HEK293 (cell line): ENCODE results near the gene ADAMTS19.

Experiments
- CTCF ChIA-PET: fragments of 350-600 bp; formaldehyde crosslinking; extraction: SDS; loops from one replicate; lab custom pipeline; 2021; ENCODE audit warnings: antibody characterized with exemption; lab: Yijun Ruan, JAX
- POLR2A ChIA-PET: fragments of 300-600 bp; formaldehyde crosslinking; extraction: SDS; loops from one replicate; lab custom pipeline; 2020; ENCODE audit warnings: antibody characterized with exemption, inconsistent platforms; lab: Yijun Ruan, JAX
- H3K27ac ChIP-seq: fragments of 200-500 bp; sonication (Bioruptor generic); 2 replicates; pipeline ENCODE4 v1.5.1; 2014; ENCODE audit warnings: low read depth, low read length, control low read depth, inconsistent platforms; ENCODE audit errors: extremely low read depth
- H3K36me3 ChIP-seq, 2 experiments: fragments of 200-500 bp in 1 of 2; sonication (Bioruptor generic) in 1 of 2; 1 replicate in 1 of 2; 2 replicates in 1 of 2; pipeline ENCODE4 v1.5.1; 2014 to 2017; ENCODE audit warnings: inconsistent platforms in 2 of 2, low read length in 2 of 2; ENCODE audit not compliant: control insufficient read depth in 2 of 2, insufficient read depth in 1 of 2
- H3K4me1 ChIP-seq: fragments of 200-500 bp; sonication (Bioruptor generic); 2 replicates; pipeline ENCODE4 v1.5.1; 2014; ENCODE audit warnings: mild to moderate bottlenecking, low read length, inconsistent platforms; ENCODE audit not compliant: control insufficient read depth, insufficient read depth
- H3K4me3 ChIP-seq: 2 replicates; pipeline ENCODE4 v1.5.1; 2011; ENCODE audit warnings: low read depth, mild to moderate bottlenecking, control low read depth, low read length, moderate library complexity
- H3K9me3 ChIP-seq: fragments of 200-500 bp; sonication (Bioruptor generic); 2 replicates; pipeline ENCODE4 v1.5.1; 2014; ENCODE audit warnings: low read depth, low read length, inconsistent platforms; ENCODE audit not compliant: control insufficient read depth, insufficient read depth
- BCL11A ChIP-seq: fragments of 450-650 bp; formaldehyde crosslinking; IDR thresholded peaks from 2 replicates; pipeline ENCODE4 v1.5.1; 2016; ENCODE audit warnings: low read depth, missing biosample characterization, missing genetic modification characterization
- IKZF3 ChIP-seq: fragments of 450-650 bp; IDR thresholded peaks from 2 replicates; pipeline ENCODE4 v1.5.0; 2018; ENCODE audit warnings: missing biosample characterization, mild to moderate bottlenecking, missing genetic modification characterization, moderate library complexity
- KLF8 ChIP-seq: fragments of 450-650 bp; formaldehyde crosslinking; IDR thresholded peaks from 2 replicates; pipeline ENCODE4 v1.5.1; 2016; ENCODE audit warnings: missing biosample characterization, missing genetic modification characterization
- YY1 ChIP-seq: fragments of 450-650 bp; formaldehyde crosslinking; IDR thresholded peaks from 2 replicates; pipeline ENCODE4 v1.5.1; 2018; ENCODE audit warnings: missing biosample characterization, missing genetic modification characterization
- ZBTB21 ChIP-seq: fragments of 450-650 bp; formaldehyde crosslinking; IDR thresholded peaks from 2 replicates; pipeline ENCODE4 v1.5.1; 2017; ENCODE audit warnings: missing biosample characterization, missing genetic modification characterization
- ZEB2 ChIP-seq: fragments of 450-650 bp; formaldehyde crosslinking; IDR thresholded peaks from 2 replicates; pipeline ENCODE4 v1.5.1; 2016; ENCODE audit warnings: missing biosample characterization, missing genetic modification characterization
- ZFHX2 ChIP-seq: fragments of 450-650 bp; formaldehyde crosslinking; conservative IDR thresholded peaks from 2 replicates; pipeline ENCODE4 v1.5.1; 2016; ENCODE audit warnings: missing biosample characterization, missing genetic modification characterization
- ZNF112 ChIP-seq: fragments of 450-650 bp; formaldehyde crosslinking; IDR thresholded peaks from 2 replicates; pipeline ENCODE4 v1.5.0; 2017; ENCODE audit warnings: missing biosample characterization, missing genetic modification characterization
- ZNF114 ChIP-seq: fragments of 450-650 bp; formaldehyde crosslinking; IDR thresholded peaks from 2 replicates; pipeline ENCODE4 v1.5.0; 2017; ENCODE audit warnings: missing biosample characterization, missing genetic modification characterization
- ZNF132 ChIP-seq: fragments of 450-650 bp; formaldehyde crosslinking; IDR thresholded peaks from 2 replicates; pipeline ENCODE4 v1.5.1; 2017; ENCODE audit warnings: missing biosample characterization, missing genetic modification characterization, borderline replicate concordance
- ZNF174 ChIP-seq: fragments of 450-650 bp; formaldehyde crosslinking; IDR thresholded peaks from 2 replicates; pipeline ENCODE4 v1.5.0; 2017; ENCODE audit warnings: missing biosample characterization, mild to moderate bottlenecking, missing genetic modification characterization
- ZNF184 ChIP-seq: fragments of 450-650 bp; IDR thresholded peaks from 2 replicates; pipeline ENCODE4 v1.5.1; 2018; ENCODE audit warnings: missing biosample characterization, mild to moderate bottlenecking, missing genetic modification characterization
- ZNF23 ChIP-seq: fragments of 450-650 bp; formaldehyde crosslinking; IDR thresholded peaks from 2 replicates; pipeline ENCODE4 v1.5.1; 2016; ENCODE audit warnings: missing biosample characterization, missing genetic modification characterization, borderline replicate concordance
- ZNF266 ChIP-seq: fragments of 450-650 bp; formaldehyde crosslinking; IDR thresholded peaks from 2 replicates; pipeline ENCODE4 v1.5.1; 2016; ENCODE audit warnings: missing biosample characterization, missing genetic modification characterization, low read depth
- ZNF350 ChIP-seq: fragments of 450-650 bp; formaldehyde crosslinking; IDR thresholded peaks from 2 replicates; pipeline ENCODE4 v1.5.0; 2017; ENCODE audit warnings: missing biosample characterization, mild to moderate bottlenecking, missing genetic modification characterization
- ZNF404 ChIP-seq: fragments of 450-650 bp; formaldehyde crosslinking; IDR thresholded peaks from 2 replicates; pipeline ENCODE4 v1.5.1; 2017; ENCODE audit warnings: missing biosample characterization, missing genetic modification characterization
- ZNF416 ChIP-seq: fragments of 450-650 bp; formaldehyde crosslinking; IDR thresholded peaks from 2 replicates; pipeline ENCODE4 v1.5.1; 2016; ENCODE audit warnings: missing biosample characterization, missing genetic modification characterization
- ZNF530 ChIP-seq: fragments of 450-650 bp; formaldehyde crosslinking; IDR thresholded peaks from 2 replicates; pipeline ENCODE4 v1.5.1; 2016; ENCODE audit warnings: low read depth, missing biosample characterization, missing genetic modification characterization
- ZNF629 ChIP-seq: fragments of 450-650 bp; formaldehyde crosslinking; IDR thresholded peaks from 2 replicates; pipeline ENCODE4 v1.5.1; 2017; ENCODE audit warnings: missing biosample characterization, missing genetic modification characterization
- ZNF777 ChIP-seq: fragments of 450-650 bp; formaldehyde crosslinking; IDR thresholded peaks from 2 replicates; pipeline ENCODE4 v1.5.1; 2017; ENCODE audit warnings: missing biosample characterization, missing genetic modification characterization, borderline replicate concordance
- TF ChIP-seq, protein P1 (sequence below): fragments of 450-650 bp; formaldehyde crosslinking; conservative IDR thresholded peaks from 2 replicates; pipeline ENCODE4 v1.5.1; 2016; ENCODE audit warnings: low read depth, missing biosample characterization, missing genetic modification characterization
- TF ChIP-seq, protein P2 (sequence below): fragments of 450-650 bp; formaldehyde crosslinking; IDR thresholded peaks from 2 replicates; pipeline ENCODE4 v1.5.1; 2016; ENCODE audit warnings: missing biosample characterization, missing genetic modification characterization

Gene ADAMTS19

DNA sequence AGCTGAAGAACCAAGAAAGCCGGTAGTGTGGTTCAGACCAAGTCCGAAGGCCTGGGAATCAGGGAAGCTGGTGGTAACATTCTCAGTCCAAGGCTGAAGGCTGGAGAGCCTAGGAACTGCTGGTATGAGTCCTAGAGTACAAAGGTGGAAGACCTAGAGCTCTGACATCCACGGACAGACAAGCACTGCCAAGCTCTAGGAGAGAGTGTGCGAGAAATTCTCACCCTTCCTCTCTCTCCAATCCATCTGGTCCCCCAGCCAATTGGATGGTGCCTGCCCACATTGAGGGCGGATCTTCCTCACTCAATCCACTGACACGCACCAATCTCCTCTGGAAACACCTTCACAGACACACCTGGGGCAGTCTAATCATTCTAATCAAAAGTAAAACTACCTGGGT, 19.7 kb upstream of the ADAMTS19 start:
- Histone ChIP-seq H3K4me1 (no peaks in the 10 kb centered on the region), H3K36me3 (no peaks in the 10 kb centered on the region), H3K4me3 (no peak overlapping the region), H3K27ac (no peak overlapping the region), H3K9me3 (no peaks in the 10 kb centered on the region)
- ChIA-PET POLR2A (no interaction called here), CTCF (interaction anchor here (1.1 kb wide), 1 partner anchor 40 kb away, joined by 4 read pairs; no protein-coding TSS in a partner anchor)
- TF ChIP-seq, protein P1, sequence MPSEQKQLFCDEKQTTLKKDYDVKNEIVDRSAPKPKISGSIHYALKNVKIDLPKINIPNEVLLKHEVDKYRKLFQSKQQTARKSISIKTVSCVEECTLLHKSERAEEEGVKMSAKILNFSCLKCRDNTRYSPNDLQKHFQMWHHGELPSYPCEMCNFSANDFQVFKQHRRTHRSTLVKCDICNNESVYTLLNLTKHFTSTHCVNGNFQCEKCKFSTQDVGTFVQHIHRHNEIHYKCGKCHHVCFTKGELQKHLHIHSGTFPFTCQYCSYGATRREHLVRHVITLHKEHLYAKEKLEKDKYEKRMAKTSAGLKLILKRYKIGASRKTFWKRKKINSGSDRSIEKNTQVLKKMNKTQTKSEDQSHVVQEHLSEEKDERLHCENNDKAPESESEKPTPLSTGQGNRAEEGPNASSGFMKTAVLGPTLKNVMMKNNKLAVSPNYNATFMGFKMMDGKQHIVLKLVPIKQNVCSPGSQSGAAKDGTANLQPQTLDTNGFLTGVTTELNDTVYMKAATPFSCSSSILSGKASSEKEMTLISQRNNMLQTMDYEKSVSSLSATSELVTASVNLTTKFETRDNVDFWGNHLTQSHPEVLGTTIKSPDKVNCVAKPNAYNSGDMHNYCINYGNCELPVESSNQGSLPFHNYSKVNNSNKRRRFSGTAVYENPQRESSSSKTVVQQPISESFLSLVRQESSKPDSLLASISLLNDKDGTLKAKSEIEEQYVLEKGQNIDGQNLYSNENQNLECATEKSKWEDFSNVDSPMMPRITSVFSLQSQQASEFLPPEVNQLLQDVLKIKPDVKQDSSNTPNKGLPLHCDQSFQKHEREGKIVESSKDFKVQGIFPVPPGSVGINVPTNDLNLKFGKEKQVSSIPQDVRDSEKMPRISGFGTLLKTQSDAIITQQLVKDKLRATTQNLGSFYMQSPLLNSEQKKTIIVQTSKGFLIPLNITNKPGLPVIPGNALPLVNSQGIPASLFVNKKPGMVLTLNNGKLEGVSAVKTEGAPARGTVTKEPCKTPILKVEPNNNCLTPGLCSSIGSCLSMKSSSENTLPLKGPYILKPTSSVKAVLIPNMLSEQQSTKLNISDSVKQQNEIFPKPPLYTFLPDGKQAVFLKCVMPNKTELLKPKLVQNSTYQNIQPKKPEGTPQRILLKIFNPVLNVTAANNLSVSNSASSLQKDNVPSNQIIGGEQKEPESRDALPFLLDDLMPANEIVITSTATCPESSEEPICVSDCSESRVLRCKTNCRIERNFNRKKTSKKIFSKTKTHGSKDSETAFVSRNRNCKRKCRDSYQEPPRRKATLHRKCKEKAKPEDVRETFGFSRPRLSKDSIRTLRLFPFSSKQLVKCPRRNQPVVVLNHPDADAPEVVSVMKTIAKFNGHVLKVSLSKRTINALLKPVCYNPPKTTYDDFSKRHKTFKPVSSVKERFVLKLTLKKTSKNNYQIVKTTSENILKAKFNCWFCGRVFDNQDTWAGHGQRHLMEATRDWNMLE (tag by site-specific recombination), result no peak
- TF ChIP-seq ZNF184 (tag by site-specific recombination) (no peak), IKZF3 (tag by site-specific recombination) (no peak), ZNF114 (tag by site-specific recombination) (no peak), ZNF266 (tag by site-specific recombination) (no peak), KLF8 (tag by site-specific recombination) (no peak), ZNF416 (tag by site-specific recombination) (no peak), ZNF777 (tag by site-specific recombination) (no peak), YY1 (no peak), ZNF132 (tag by site-specific recombination) (no peak), ZFHX2 (tag by site-specific recombination) (no peak), ZNF629 (tag by site-specific recombination) (no peak), ZNF23 (tag by site-specific recombination) (no peak), ZNF174 (no peak), ZEB2 (tag by site-specific recombination) (no peak), ZBTB21 (tag by site-specific recombination) (no peak), BCL11A (tag by site-specific recombination) (no peak)
- TF ChIP-seq, protein P2, sequence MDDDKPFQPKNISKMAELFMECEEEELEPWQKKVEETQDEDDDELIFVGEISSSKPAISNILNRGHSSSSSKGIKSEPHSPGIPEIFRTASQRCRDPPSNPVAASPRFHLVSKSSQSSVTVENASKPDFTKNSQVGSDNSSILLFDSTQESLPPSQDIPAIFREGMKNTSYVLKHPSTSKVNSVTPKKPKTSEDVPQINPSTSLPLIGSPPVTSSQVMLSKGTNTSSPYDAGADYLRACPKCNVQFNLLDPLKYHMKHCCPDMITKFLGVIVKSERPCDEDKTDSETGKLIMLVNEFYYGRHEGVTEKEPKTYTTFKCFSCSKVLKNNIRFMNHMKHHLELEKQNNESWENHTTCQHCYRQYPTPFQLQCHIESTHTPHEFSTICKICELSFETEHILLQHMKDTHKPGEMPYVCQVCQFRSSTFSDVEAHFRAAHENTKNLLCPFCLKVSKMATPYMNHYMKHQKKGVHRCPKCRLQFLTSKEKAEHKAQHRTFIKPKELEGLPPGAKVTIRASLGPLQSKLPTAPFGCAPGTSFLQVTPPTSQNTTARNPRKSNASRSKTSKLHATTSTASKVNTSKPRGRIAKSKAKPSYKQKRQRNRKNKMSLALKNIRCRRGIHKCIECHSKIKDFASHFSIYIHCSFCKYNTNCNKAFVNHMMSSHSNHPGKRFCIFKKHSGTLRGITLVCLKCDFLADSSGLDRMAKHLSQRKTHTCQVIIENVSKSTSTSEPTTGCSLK (tag by site-specific recombination), result no peak

DNA sequence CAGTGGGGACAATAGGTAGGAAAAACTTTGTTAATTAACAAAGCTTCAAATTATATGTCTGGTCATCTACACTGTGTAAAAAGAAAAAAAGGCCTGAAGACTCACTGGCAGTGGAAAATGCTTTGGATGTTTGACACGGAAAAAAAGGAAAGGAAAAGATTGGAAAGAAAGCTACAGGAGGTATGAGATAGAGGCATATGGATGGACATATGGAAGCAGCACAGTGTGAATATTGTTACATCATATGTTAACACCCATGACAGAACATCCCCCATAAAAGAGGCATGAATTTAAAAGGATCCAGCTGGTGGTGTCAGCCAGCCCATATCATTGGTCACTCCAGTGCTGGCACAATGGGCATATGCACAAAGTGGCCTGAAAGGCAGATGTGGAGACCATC, 19.0 kb upstream of the ADAMTS19 start:
- H3K9me3 ChIP-seq, result no peaks in the 10 kb centered on the region
- H3K4me3 ChIP-seq, result no peak overlapping the region
- no peak overlapping the region for H3K27ac ChIP-seq
- POLR2A ChIA-PET, result no interaction called here
- no peaks in the 10 kb centered on the region for H3K36me3 ChIP-seq
- no peaks in the 10 kb centered on the region for H3K4me1 ChIP-seq
- CTCF ChIA-PET, result interaction anchor here (0.6 kb wide), 1 partner anchor 322 kb away, joined by 4 read pairs; no protein-coding TSS in a partner anchor
- TF ChIP-seq ZNF350 (tag by site-specific recombination), result no peak
- TF ChIP-seq ZNF112 (tag by site-specific recombination), result no peak
- TF ChIP-seq ZNF530 (tag by site-specific recombination), result no peak
- no peak for TF ChIP-seq ZNF404
